GM12801 (cell line): ENCODE measurements around the gene IGHMBP2.

Experiments
- CTCF ChIP-seq: IDR thresholded peaks from one replicate; pipeline ENCODE4 v1.5.1; 2011; ENCODE audit warnings: control low read depth; ENCODE audit not compliant: insufficient read length; ENCODE audit errors: extremely low read depth

IGHMBP2 gene

DNA sequence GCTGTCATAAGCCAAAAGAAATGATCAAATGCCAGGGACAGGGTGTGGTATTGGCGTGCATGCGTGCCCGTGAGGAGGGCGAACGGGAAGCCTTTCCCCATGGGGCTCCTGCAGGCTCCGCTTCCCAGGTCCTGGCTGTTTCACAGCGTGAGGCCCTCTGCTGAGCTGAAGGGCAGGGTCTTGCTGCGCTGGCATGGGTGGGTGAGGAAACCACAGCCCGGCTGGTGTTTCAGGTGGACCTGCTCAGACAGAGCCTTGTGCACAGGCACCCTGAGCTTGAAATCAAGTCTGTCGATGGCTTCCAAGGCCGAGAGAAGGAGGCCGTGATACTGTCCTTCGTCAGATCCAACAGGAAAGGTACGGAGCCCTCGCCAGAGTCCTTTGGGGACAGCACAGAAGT lies 31.4 kb downstream of the IGHMBP2 start:
- TF ChIP-seq CTCF = no peak

DNA sequence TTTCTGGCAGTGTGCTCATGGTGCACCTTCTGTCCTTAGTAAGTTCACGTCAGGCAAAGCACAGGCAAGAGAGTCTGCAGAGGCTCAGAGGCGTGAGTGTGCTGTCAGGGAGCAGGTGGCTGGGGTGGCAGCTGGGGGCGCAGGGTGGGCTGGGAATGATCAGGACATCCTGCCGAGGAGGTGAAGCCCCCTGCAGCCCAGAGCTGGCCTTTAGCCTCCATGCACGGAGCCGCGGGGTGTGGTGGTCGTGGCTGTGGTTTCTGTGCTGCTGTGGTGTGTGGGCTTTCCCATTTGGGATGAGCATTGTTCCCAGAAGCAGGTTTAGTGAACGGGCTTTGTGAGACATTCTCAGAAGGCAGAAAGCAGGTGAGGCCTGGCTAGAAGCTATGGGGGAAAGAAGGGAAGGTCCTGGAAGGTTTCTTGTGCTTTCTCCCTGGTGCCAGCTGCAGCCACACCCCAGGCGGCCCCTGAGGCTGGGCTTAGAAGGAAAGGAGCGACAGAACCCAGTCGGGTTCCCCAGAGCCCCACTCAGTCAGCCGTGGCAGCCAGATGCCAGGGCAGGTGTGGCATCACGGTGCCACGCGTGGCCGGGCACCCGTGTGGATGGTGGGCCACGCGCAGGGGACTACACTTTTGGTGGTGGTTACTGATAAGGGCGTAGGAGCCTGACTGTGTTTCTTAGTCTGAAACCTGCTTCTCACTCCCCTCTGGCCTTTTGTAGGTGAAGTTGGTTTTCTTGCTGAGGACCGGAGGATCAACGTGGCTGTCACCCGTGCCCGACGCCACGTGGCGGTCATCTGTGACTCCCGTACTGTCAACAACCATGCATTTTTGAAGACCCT lies 32.0 kb downstream of the IGHMBP2 start:
- TF ChIP-seq CTCF = no peak

- no peak for TF ChIP-seq CTCF
These were observed 32.6 kb downstream of the IGHMBP2 start for GRCh38 chr11:68936358-68936636.

DNA sequence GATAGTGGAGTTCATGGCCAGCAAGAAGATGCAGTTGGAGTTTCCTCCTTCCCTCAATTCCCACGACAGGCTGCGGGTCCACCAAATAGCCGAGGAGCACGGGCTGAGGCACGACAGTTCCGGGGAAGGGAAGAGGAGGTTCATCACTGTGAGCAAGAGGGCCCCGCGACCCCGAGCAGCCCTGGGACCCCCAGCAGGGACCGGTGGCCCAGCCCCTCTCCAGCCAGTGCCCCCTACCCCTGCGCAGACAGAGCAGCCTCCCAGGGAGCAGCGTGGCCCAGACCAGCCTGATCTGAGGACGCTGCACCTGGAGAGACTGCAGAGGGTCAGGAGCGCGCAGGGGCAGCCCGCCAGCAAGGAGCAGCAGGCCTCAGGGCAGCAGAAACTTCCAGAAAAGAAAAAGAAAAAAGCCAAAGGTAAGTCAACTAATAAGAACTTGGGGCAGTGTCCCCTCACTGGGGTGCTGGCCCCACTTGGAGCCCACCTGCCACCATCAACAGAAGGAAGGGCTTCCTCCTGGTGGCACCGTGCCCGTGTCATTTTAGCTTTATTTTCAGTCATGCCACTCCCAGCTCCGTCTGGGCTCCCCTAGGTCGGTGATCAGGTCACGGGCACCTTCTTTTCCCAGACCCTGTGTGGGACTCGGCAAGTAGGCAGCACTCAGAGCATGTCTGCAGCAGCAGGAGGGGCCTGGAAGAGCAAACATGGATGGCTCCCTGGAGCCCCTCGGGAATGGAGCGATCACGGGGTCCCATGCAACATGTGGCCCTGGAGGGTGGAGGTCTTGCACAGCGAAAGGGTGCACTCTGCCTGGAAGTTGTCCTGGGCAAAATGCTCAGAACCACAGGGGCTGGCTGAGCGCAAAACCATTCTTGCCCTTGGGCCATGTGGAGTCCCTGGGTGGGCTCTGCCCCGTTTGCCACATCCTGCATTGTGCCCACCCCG lies 33.3 kb downstream of the IGHMBP2 start:
- TF ChIP-seq CTCF = no peak

GRCh38 chr11:68938088-68938487 lies 34.4 kb downstream of the IGHMBP2 start:
- TF ChIP-seq CTCF = no peak

DNA sequence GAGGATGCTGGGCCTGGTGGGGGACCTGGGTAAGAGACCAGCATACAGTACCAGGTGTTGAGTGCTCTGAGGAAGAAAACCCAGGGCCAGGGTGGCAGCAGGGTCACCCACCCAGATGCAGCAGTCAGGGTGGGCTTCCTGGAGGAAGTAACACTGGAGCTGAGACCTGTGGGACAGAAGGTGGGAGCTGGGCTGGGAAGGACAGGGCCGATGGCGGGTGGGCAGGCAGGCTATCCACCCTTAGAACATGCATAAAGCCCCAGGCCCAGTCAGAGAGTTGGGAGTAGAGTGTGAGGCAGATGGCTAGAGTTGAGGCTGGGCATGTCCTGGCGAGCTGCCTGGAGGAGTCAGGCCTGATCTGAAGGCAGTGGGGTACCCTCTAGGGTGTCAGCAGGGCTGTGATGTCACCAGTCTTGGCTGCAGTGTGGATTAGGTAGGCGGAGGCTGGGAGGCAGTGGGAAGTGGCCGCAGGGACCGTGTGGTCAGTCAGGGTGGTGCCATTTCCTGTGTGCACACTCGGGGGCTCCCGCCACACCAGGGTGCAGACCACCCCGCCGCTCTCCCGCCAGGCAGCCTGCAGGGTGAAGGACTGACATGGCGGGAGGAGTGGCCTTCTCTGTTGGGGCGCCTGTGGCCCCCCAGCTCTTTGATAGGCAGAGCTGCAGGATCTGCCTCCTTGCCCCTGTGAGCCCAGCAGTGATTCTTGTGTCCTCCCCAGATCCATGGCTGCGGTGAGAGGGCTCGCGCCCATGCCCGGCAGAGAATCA lies 35.3 kb downstream of the IGHMBP2 start:
- TF ChIP-seq CTCF = no peak
